Right renal pelvis (tissue), 4 donors: ENCODE data around the gene CREBBP. TPM values are rescaled to one million over a fixed set of nuclear protein-coding genes. Genes with fewer than 3 reads are reported as not detected.
A peak's percentile ranks its signal among the peaks of the same experiment; 100 is the strongest.
"Not testable (repeated sequence)": the region's sequence is repeated elsewhere in the genome, so short reads cannot be mapped to it uniquely, and the experiment has no call there.

ENCODE experiments used
- DNase-seq, 4 donors: peaks; one replicate each; pipeline ENCODE4 v3.0.0-alpha.2; 2013; ENCODE audit warnings: low read depth in 4 of 4, low spot score in 3 of 4, missing footprints in 1 of 4
- polyA plus RNA-seq, 4 donors: library from polyadenylated mRNA; unstranded; fragments of 120-200 nt; gene quantifications; one replicate each; pipeline ENCODE4 v1.2.1, GENCODE V29; 2013; ENCODE audit not compliant: insufficient read length in 4 of 4

Gene CREBBP
- polyA plus RNA-seq, 4 donors = 64.6 to 84.7 (median 72.8) TPM

DNA sequence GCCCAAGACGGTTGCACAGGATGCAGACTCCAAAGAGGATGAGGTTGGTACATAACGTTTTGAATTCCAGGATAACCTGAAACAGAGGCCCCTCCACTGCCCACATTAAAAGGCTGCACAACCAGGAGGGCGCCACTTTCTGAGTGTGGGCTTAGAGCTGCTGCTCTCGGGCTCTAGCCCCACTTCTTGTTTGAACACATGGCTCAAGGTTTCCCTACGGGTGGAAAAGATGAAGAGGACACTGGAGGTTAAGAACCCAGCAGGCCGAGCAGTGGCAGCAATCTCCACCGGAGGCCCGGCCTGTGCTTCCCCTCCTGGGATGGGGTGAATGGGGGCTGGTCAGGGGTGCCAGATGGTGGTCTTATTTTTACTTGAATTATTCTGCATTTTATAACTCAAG, 155.2 kb downstream of the CREBBP start:
- no peak for DNase-seq

DNA sequence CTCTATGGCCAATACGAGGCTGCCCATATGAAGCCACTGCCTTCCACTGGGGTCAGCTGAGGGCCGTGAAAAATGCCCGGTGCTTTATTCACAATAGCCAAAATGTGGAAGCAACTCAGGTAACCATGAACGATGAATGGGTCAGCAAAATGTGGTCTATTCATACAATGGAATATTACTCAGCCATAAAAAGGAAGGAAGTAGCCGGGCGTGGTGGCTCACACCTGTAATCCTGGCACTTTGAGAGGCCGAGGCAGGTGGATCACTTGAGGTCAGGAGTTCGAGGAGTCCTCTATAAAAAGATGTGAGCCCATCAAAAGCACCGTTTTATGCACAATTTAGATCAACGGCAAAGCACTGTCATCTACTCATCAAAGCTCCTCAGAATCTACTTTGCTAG, 158.0 kb downstream of the CREBBP start:
- no peak for DNase-seq

GRCh38 chr16:3720418-3720817, 160.1 kb downstream of the CREBBP start:
- DNase-seq = no peak

DNA sequence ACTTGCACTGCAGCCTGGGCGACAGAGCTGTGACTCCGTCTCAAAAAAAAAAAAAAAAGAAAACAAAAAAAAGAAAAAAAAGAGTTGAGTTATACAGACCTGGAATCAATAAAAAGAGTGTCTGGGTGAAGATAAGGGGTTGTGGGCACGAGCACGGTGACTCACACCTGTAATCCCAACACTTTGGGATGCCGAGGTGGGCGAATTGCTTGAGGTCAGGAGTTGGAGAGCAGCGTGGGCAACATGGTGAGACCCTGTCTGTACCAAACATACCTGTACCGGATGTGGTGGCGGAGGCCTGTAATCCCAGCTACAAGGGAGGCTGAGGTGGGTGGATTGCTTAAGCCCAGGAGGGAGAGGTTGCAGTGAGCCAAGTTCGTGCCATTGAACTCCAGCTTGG, 161.9 kb downstream of the CREBBP start:
- DNase-seq = no peak

GRCh38 chr16:3718019-3718391, 162.5 kb downstream of the CREBBP start:
- DNase-seq = no peak

DNA sequence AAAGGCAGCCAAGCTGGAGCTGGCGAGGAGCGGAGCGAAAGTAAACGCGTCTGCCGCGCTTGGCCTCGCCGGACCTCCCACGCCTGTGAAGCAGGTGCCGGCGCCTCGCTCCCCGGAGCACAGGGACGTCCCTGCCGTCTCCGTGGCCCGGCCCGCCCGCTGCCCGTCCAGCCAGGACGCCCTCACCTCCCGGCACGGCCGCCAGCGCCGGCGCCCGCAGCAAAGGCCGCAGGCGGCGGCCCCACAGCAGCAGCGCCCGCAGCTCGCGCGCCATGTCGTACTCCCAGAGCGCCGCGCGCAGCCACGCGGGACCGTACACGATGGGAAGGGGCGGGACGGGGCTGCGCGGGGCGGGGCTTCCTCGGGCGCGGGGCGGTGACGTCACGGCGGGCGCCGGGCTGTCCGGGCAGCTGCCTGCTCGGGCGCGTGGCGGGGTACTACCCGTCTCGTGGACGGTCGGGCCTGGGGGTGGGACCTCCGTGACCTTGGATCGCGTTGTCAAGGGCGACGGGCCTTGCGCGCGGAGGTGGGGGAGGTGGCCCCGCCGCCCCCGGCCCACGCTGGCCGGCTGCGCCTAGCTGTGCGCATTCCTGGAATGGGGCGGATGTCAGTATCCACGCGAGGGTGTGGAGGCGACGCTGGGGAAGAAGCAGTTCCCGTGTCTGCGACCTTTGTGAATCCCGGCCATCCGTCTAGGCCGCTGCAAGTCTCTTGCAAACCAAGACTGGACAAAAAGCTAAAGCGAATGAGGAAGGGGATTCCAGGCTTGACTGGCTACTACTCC, 163.1 kb downstream of the CREBBP start, which contains the start of gene TRAP1:
Gene TRAP1 (minus strand): TSS at position 290 of the 784 bp plus-strand sequence. CDS start 16 bp downstream, at position 274.
- DNase-seq = peak; percentile 52 to 72 (median 62)

GRCh38 chr16:3716831-3717234, 163.7 kb downstream of the CREBBP start:
- DNase-seq = peak in 1 of 4 donors; percentile 18

- DNase-seq = no peak
These were observed 165.1 kb downstream of the CREBBP start for GRCh38 chr16:3715430-3715829.

GRCh38 chr16:3714378-3714777, 166.1 kb downstream of the CREBBP start:
- DNase-seq = not testable (repeated sequence)

DNA sequence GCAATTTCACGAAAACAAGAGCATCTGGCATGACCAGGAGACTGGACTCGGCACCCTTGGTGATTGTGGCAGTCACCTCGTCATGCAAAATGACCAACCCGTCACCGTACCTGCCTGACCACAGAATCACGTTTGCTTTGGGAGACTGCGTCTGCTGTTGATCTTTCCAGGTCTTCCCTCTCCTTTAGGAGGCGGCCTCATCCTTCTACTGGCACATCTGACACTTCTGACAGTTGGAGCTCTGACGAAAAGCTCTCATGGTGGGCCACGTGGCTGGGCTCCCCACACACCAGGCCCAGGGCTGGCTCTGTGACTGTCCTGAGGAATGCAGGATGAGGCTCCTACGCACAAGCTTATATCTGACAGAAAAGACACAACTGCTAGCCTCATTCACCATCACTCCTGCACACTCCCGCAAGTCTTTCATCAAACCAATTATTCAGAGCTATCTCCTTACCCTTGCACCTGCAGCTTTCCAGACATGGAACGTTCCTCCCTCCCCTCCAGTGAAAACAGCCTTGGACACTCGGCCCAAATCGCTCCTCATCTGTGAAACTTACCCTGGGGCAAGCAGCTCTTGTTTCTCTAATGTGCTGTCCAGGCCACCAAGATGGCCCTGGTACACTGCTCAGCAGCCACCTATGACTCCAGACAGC, 166.8 kb downstream of the CREBBP start:
- DNase-seq = no peak

- no peak for DNase-seq
These were observed 167.6 kb downstream of the CREBBP start for GRCh38 chr16:3712861-3713372.

- DNase-seq = no peak
These were observed 174.1 kb downstream of the CREBBP start for GRCh38 chr16:3706253-3707012.

- DNase-seq = no peak
These were observed 178.4 kb downstream of the CREBBP start for GRCh38 chr16:3702082-3702481.

- no peak for DNase-seq
These were observed 179.0 kb downstream of the CREBBP start for GRCh38 chr16:3701531-3701930.

GRCh38 chr16:3698941-3699340, 181.6 kb downstream of the CREBBP start:
- DNase-seq = no peak

- DNase-seq = no peak
These were observed 183.9 kb downstream of the CREBBP start for GRCh38 chr16:3696425-3697218.

- no peak for DNase-seq
These were observed 184.7 kb downstream of the CREBBP start for GRCh38 chr16:3695610-3696369.

DNA sequence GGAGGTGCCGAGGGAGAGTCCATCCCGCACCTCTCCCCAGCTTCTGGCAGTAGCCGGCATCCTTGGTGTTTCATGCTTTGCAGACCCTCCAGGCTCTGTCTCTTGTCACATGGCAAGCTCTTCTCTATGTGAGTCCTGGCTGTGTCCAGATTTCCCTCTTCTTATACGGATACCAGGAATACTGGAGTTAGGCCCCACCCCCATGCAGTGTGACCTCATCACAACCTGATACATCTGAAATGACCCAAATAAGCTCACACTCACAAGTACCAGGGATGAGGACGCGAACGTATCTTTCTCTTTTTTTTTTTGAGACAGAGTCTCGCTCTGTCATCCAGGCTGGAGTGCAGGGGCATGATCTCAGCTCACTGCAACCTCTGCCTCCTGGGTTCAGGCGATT, 186.5 kb downstream of the CREBBP start:
- DNase-seq = no peak

DNA sequence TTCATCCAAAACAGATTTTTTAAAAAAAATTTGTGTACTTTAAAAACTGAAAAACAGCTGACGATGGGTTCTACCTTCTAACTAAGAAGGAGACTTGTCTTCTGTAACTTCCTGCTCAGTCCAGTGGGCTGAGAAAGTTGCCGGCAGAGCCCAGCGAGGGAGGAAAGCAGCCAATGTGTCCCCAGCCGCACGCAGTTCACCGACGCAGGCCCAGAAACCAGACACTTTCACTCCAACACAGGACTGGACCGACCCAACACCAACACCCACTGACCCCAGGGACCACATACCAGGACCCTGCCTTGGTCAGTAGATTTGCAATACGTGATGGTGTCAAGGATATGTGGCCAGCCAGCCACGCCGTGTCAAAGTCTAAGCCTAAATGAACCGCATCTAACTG, 188.8 kb downstream of the CREBBP start:
- DNase-seq = no peak
